Neural crest cell (in vitro differentiated cells): ENCODE results near the gene CA9. TPM values are rescaled to one million over a fixed set of nuclear protein-coding genes. Genes with fewer than 3 reads are reported as not detected.
A peak's percentile ranks its signal among the peaks of the same experiment; 100 is the strongest.
"Not testable (repeated sequence)": the region's sequence is repeated elsewhere in the genome, so short reads cannot be mapped to it uniquely, and the experiment has no call there.

Source experiments
- DNase-seq: peaks from one replicate; pipeline ENCODE4 v3.0.0; 2021; ENCODE audit warnings: low read depth, mixed read lengths, low spot score
- H3K27ac Mint-ChIP-seq: one replicate; pipeline ENCODE4 v1.8.0; 2021; ENCODE audit warnings: mild to moderate bottlenecking, mixed read lengths; ENCODE audit not compliant: unreplicated experiment
- H3K27me3 Mint-ChIP-seq: 2 replicates; pipeline ENCODE4 v1.8.0; 2021; ENCODE audit warnings: low read depth, mild to moderate bottlenecking, mixed read lengths
- H3K36me3 Mint-ChIP-seq: 2 replicates; pipeline ENCODE4 v1.8.0; 2021; ENCODE audit warnings: low read depth, mild to moderate bottlenecking, mixed read lengths
- H3K4me1 Mint-ChIP-seq: 2 replicates; pipeline ENCODE4 v1.8.0; 2021; ENCODE audit warnings: mixed read lengths
- H3K4me3 Mint-ChIP-seq: one replicate; pipeline ENCODE4 v1.8.0; 2021; ENCODE audit warnings: mild to moderate bottlenecking, mixed read lengths
- H3K9me3 Mint-ChIP-seq: 2 replicates; pipeline ENCODE4 v1.8.0; 2021; ENCODE audit warnings: mixed read lengths
- CTCF ChIP-seq: fragments of 200-600 bp; sonication (generic); conservative IDR thresholded peaks from 2 replicates; pipeline ENCODE4 v1.5.0; 2021; ENCODE audit warnings: antibody characterized with exemption, mild to moderate bottlenecking
- total RNA-seq: library from RNA; stranded (reverse); gene quantifications from 2 replicates; pipeline ENCODE4 v1.2.1, GENCODE V29; 2021

CA9 gene
- total RNA-seq, 1 donor from 2014 or later = 0.63 TPM

- Mint-ChIP-seq H3K4me1 (peaks cover 17% of the 10 kb centered on the region), H3K36me3 (peaks cover 12% of the 10 kb centered on the region), H3K9me3 (no peaks in the 10 kb centered on the region), H3K27ac (no peak overlapping the region), H3K27me3 (peaks cover 2% of the 10 kb centered on the region), H3K4me3 (peak overlapping the region; percentile 23)
- TF ChIP-seq CTCF = no peak
- no peak for DNase-seq
Observed at GRCh38 chr9:35643046-35643445, 30.7 kb upstream of the CA9 start.

GRCh38 chr9:35645736-35646135 is 28.0 kb upstream of the CA9 start:
- DNase-seq, H3K9me3 Mint-ChIP-seq, H3K27me3 Mint-ChIP-seq, H3K27ac Mint-ChIP-seq, H3K36me3 Mint-ChIP-seq: not testable (repeated sequence)
- H3K4me1 Mint-ChIP-seq = peaks cover 26% of the 10 kb centered on the region
- peak overlapping the region; percentile 96 for H3K4me3 Mint-ChIP-seq

- Mint-ChIP-seq H3K27ac (peak overlapping the region; percentile 54), H3K9me3 (no peaks in the 10 kb centered on the region), H3K4me1 (peaks cover 26% of the 10 kb centered on the region), H3K27me3 (peaks cover 5% of the 10 kb centered on the region), H3K36me3 (peaks cover 5% of the 10 kb centered on the region), H3K4me3 (peak overlapping the region; percentile 96)
- peak; percentile 21 for DNase-seq
- TF ChIP-seq CTCF = no peak
Observed at GRCh38 chr9:35646153-35646532, 27.6 kb upstream of the CA9 start.

- peak overlapping the region; percentile 54 for H3K27ac Mint-ChIP-seq
- H3K27me3 Mint-ChIP-seq = peaks cover 7% of the 10 kb centered on the region
- peaks cover under 1% of the 10 kb centered on the region for H3K36me3 Mint-ChIP-seq
- no peaks in the 10 kb centered on the region for H3K9me3 Mint-ChIP-seq
- peak overlapping the region; percentile 96 for H3K4me3 Mint-ChIP-seq
- H3K4me1 Mint-ChIP-seq = peaks cover 26% of the 10 kb centered on the region
- DNase-seq = peak; percentile 92
- peak; percentile 89 for TF ChIP-seq CTCF
Observed at GRCh38 chr9:35646533-35647265, 27.0 kb upstream of the CA9 start.

GRCh38 chr9:35649431-35650340 is 24.0 kb upstream of the CA9 start:
- Mint-ChIP-seq H3K27me3 (peaks cover 7% of the 10 kb centered on the region), H3K4me1 (peaks cover 26% of the 10 kb centered on the region), H3K4me3 (peak overlapping the region; percentile 12), H3K36me3 (no peaks in the 10 kb centered on the region), H3K27ac (no peak overlapping the region), H3K9me3 (no peaks in the 10 kb centered on the region)
- no peak for TF ChIP-seq CTCF
- DNase-seq = no peak
